NCI-H1105 (cell line): ENCODE measurements around the gene PKNOX1.
A peak's percentile ranks its signal among the peaks of the same experiment; 100 is the strongest.
"Not testable (repeated sequence)": the region's sequence is repeated elsewhere in the genome, so short reads cannot be mapped to it uniquely, and the experiment has no call there.

ENCODE experiments used
- DNase-seq: peaks from one replicate; lab custom pipeline; 2025; lab: John Stamatoyannopoulos, UW

Gene PKNOX1

DNA sequence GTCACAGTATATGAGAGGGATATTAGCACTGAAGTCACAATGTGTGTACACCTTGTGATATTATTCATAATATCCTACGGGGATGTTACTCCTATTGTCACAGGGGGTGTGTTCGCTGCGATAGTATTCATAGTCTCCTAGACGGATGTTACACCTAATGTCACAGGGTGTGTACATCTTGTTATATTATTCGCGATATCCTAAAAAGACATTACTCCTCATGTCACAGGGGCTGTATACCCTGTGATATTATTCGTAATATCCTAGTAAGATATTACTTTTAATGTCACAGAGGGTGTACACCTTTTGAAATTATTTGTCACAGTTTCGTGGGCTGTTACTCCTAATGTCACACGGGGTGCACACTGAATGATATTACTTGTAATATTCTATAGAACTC is 23.2 kb upstream of the PKNOX1 start:
- not testable (repeated sequence) for DNase-seq

DNA sequence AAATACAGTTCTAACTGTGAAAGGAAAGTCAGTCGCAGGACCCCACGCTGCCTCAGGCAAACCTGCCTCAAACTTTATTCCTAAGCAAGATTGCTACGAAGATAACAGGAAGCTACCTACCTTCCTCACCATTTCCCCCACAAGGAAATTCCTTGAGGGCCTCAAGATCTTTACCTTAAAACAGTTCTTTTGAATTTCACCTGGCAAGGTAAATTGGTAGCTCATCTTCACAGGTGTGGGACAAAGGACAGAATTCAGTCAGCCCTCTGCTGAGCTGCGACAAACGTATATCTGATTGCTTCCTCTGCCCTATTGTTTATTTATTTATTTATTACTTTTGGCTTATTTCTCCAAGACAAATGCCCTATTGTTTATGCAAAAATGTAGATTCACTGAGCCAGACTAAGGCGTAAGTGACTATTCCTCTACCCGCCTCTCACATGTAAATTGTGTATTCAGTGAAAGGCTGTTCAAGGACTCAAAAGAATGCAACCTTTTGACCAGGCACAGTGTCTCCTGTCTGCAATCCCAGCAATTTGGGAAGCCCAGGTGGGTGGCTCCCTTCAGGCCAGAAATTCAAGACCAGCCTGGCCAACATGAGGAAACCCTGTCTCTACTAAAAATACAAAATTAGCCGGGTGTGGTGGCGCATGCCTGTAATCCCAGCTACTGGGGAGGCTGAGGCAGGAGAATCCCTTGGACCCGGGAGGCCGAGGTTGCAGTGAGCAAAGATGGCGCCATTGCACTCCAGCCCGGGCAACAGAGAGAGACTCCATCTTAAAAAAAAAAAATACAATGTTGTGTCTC is 17.3 kb upstream of the PKNOX1 start:
- DNase-seq = no peak

DNA sequence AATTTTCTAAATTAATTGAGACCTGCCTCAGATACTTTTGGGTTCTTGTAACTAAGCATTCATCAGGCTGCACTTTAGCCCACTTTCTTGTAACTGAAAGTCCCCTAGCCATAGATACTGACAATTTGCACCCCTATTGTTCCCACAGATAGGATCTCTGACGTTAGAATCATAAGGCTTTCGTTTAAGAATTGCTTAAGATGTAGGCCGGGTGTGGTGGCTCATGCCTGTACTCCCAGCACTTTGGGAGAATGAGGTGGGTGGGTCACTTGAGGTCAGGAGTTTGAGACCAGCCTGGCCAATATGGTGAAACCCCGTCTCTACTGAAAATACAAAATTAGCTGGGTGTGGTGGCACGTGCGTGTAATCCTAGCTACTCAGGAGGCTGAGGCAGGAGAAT is 16.2 kb upstream of the PKNOX1 start:
- DNase-seq = not testable (repeated sequence)

DNA sequence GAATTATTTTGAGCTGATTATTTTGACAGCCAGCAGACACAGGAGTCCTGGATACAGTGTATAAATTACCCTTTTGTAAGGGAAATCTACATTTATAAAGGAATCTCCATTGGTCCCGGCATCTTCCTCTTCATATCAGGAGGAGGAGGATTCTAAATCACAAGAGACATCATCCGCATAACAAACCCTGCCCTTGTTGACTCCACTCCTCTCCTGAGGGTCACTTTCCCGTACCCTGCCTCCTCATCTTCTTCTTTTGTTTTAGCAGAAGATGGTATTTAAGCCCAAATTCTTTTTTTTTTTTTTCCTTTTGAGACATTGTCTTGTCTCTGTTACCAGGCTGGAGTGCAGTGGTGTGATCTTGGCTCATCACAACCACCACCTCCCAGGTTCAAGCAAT is 14.6 kb upstream of the PKNOX1 start:
- no peak for DNase-seq

DNA sequence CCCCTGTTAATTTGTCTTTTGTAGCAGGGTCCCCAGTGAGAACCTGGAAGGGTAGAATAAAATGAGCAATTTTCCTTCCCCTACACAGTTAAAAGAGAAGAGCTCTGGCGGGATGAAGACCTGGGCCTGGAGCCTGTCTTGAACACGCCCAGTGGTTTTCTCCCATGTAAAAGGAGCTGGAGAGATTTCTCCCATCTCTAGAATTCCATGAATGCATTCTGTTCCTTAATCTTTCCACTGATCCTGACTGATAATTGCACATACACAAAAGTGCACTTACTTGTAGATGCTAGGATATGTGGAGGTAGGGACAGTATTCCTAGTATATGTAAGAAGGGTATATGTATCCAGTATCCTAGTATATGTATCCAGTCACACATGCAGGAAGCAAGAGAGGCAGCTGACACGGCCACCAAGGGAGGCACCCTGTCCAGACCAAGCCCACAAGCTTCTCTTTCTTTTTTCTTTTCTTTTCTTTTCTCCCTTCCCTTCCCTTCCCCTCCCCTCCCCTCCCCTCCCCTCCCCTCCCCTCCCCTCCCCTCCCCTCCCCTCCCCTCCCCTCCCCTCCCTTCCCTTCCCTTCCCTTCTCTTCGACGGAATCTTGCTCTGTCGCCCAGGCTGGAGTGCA is 11.9 kb upstream of the PKNOX1 start:
- DNase-seq = no peak

DNA sequence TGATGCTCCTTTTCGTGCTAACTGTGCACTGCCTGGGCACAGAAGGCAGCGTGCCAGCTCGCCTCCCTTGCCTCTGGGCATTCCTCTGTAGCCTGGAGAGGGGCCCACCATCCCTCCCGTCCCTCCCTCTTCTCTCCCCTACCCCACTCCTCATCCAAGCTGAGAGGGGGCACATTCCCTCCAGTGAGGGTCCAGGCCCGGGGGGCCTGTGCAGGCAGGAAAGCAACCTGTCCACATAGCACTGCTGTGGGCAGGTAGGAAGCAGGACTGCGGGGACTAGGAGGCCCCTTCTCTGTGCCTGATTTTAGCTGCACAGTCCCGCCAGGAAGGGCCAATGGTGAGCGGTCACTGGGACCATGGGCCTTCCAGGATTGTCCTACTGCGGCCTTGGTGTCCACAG is 10.3 kb upstream of the PKNOX1 start:
- no peak for DNase-seq

DNA sequence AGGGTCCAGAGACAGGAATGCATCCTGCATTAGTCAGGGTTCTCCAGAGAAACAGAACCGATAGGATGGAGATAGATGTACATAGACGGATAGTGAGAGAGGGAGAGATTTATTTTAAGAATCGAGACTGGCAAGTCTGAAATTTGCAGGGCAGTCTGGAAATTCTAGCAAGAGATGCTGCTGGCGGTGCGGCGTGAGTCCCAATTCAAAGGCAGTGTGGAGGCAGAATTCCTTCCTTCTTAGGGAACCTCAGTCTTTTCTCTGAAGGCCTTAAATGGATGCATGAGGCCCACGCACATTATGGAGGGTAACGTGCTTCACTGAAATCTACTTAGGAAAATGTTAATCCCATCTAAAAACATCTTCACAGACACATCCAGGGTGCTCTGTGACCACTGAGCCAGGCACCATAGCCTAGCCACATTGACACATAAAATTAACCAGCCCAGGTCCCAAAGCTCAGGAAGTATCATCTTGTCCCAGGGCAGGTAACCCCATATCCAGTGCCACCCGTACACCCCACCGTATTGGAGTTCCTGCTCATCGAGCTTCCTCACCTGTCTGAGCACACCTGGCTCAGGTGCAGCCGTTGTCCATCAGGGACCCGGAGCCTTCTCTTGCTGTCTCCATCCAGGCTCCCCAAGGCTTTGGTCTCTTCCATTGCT is 9.7 kb upstream of the PKNOX1 start:
- DNase-seq = no peak

DNA sequence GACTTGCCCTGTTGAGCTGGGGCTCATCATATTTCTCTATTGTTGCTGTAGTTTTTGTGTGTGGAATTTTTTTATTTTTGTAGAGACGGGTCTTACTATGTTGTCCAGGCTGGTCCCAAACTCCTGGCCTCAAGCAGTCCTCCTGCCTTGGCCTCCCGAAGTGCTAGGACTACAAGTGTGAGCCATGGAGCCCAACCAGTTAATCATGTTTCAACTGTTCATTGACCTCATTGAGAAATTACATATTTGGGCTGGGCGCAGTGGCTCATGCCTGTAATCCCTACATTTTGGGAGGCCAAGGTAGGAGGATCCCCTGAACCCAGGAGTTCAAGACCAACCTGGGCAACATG is 9.2 kb upstream of the PKNOX1 start:
- DNase-seq = no peak

DNA sequence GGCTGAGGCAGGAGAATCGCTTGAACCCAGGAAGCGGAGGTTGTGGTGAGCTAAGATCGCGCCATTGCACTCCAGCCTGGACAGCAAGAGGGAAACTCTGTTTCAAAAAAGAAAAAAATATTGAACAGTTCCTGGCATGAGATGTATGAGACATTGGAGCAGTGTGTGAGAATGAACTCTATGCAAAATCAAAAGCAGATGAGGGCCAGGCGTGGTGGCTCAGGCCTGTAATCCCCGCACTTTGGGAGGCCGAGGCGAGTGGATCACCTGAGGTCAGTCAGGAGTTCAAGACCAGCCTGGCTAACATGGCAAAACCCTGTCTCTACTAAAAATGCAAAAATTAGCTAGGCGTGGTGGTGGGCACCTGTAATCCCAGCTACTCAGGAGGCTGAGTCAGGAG is 6.7 kb upstream of the PKNOX1 start:
- DNase-seq = not testable (repeated sequence)

DNA sequence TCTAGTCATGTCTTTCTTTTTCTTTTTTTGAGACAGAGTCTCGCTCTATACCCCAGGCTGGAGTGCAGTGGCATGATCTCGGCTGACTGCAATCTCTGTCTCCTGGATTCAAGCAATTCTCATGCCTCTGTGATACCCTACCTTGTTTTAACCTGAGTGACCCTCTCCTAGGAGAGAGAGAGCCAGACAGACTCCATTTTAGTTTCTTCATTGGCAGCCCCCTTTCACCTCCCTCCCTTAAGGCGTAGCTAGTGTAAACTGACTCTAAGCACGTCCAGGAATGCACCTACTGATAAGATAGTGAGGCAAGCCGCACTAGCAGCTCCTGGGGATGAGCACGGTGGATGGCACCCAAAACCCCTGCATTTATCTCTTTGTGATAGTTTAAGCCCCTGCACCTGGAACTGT is 5.2 kb upstream of the PKNOX1 start:
- DNase-seq = no peak

DNA sequence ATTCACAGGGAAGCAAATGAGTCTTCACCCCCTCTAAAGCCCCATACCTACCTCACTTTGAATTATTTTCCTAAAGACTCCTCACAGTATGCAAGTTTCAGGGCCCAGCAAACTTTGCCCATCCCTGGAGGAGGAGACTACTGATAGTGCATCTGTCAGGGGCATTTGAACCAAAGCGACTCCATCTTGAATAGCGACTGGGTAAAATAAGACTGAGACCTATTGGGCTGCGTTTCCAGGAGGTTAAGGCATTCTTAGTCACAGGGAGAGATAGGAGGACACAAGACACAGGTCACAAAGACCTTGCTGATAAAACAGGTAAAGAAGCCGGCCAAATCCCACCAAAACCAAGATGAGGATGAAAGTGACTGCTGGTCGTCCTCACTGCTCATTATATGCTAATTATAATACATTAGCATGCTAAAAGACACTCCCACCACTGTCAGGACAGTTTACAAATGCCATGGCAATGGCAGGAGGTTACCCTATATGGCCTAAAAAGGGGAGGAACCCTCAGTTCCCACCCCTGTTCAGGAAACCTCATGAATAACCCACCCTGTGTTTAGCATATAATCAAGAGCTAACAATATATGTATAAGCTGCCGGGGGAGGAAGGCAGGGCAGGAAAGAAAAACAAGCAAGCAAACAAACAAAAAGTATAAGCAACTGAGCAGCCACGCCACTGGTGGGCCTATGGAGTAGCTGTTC is 3.3 kb upstream of the PKNOX1 start:
- no peak for DNase-seq

DNA sequence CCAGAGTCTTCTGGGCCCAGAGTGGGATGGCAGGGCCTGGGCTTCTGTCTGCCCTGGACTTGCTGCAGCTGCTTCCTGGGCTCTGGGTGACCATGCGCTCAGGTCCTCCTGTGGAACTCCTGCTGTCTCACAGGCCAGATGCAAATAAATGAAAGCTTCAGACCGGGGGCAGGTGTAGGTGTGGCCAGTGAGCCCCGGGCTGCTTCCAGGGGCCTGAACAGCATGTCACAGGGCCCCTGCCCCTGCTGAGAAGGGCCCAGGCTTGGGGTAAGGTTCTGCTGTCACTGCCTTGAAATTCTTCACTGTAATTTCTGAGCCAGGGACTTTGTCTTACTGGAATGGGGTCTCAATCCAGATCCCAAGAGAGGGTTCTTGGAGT is 2.5 kb upstream of the PKNOX1 start:
- DNase-seq = no peak

DNA sequence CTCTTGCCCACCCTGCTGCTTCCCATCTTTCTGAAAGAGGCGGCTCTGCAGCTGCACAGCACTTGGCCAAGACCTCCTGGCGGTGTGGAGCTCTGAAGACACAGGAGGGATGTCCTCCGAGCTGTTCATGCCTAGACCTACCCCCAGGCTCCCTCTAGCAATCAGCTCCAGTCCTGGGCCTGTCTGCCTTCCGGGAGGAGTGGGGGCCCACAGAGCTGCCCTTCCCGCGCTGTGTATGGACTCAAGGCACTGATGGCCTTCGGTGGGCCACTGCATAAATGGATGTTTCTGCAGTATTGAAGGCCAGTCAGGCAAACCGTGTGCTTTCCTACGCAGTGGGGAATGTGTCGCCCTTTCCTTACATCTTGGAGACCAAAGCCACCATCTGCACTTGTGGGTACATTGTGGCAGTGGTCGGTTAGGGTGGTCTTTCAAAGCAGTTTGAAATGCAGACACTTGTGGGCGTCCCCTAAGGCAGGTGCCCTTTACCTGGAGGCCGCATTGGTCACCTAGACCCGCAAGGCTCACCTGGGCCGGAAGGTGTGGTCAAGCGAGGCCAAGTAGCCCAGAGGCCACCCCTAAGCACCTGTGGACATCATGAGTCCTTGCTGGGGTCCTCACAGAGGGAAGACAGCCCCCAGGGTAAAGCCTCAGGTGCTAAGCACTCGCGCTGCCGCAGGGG is 912 bp upstream of the PKNOX1 start:
- no peak for DNase-seq

DNA sequence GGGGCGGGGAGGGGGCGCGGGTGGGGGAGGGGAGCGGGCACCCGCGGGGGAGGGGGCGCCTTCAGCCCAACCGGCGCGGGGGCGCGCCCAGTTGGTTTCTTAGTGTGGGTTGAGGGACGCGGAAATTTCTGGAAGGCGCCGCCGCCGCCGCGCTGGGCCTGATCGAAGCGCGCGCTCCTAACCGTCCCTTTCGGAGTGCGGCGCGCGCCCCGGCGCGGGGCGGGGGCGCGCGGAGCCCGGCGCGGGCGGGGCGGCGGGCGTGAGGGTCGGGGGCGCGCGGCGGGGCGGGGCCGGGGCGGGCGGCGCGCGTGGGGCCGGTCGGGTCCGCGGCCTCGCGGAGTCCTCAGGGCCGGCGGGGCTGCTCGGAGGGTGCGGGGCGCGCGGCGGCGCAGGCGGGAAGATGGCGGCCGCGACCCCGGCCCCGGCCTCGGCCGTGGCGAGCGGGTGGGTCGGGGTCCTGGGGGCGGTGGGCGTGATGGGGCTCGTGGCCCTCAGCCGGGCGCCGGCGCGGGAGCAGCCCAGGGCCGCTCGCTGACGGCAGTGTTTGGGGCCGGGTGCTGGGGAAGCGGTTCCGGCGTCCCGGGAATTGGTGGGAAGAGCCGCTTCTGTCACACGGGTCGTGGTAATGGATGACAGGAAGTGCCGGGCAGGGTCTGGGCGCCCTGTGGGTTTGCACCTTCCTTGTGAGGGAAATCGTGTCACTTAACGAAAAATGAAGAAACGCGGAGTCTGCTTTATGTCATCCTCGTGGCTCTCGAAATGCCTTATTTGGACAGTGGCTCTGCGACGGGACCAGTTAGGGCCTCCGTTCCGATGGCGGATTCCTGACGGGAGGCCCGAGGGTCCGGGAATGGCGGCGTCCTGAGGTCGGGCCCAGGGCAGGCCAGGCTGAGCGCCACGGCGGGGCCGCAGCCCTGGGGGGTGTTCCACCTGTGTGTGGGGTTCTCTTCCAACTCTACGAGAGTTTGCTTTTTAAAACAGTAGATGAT is 764 bp downstream of the PKNOX1 start:
- DNase-seq = peak; percentile 66

DNA sequence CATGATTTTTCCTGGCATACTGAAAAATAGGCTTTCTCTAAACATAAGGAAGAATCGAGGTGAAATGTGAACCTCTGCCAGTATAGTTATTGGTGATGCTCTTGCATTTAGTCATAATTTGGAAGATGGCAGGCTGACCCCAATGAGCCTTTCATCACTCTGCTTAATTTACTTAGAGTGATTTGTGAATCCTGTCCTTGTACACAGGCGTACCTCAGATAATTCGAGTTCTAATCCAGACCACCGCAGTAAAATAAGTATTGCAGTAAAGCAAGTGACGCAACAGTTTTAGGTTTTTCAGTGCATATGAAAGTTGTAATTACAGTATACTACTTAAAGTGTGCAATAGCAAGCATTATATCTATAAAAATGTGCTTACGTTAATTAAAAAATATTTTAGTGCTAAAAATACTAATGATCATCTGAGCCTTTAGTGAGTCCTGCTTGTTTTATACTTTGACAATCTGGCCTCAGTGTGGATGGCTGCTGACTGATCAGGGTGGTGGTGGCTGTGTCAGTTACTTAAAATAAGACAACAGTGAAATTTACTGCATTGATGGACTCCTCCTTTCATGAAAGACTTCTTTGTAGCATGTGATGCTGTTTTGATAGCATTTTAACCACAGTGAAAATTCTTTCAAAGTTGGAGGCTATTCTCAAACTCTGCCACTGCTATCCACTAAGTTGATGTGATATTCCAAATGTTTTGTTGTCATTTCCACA is 1.7 kb downstream of the PKNOX1 start:
- no peak for DNase-seq

DNA sequence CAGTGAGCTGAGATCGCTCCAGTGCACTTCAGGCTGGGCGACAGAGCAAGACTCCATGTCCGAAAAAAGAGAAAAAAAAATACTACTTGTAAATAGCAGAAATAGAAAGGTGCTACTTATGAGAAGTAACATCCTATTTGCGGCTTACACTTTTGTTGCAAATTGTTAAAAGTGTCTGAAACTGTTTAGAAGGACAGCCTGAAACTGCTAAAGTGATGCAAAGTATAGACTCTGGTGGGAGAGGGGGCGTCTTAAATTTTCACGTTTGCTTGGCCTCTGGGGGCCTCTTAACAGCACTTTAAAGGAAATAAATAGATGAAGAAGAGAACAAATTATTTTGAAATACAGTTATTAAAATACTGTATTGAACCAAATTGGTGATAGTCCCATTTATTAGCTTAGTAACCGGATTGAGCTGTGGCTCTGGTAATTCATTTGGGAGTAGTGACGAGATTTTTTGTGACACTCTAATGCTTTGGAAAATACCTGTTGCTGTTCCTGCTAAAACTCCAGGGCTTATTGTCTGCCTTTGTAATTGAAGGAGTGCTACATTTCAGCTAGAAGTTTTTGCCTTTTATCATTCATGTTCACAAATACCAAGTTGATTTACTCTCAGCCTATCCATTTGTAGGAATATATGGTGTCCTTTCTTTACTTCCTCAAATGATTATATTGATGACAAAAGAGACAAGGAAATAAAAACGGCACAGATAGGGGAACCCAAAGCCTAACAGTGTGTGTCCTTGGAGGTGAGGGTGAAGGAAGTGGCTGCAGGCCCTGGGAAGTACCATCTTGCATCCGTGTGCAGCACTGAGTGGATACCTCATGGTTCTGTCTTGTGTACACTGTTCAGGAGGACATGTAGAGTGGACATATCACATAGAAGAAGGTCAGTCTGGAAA is 6.2 kb downstream of the PKNOX1 start:
- no peak for DNase-seq

DNA sequence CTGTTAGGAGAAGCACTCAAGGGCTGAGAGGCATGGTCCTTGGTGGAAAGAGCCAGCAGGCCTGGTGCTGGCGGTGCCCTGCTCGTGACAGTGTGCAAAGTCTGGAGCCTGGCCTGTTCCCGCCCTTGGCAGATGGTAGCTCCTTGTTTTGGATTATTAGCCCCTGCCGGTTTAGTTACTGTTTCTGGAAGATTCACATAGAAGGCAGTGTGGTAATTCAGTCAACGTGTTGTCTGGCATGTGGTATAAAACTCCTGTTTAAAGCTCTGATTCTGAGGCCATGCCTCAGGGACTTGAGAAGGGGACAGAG is 6.8 kb downstream of the PKNOX1 start:
- DNase-seq = no peak

DNA sequence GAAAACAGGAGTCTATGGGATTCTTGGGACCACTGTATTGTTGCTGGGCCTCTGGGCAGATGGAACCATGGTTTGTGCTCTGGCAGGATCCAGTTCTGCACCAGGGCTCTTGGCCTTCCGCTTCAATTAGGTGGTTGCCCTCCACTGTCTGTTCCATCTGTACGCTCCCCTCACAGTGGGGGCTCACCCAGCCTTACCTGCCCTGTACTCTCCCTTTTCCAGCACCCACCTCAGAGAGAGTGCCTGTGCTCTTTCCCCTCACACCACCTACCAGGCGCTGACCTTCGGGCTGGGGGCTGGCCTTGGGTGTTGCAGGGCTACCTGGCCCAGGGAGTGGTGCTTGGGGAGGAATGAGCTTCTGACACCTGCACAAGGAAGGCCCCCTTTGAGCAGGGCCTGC is 7.5 kb downstream of the PKNOX1 start:
- no peak for DNase-seq

DNA sequence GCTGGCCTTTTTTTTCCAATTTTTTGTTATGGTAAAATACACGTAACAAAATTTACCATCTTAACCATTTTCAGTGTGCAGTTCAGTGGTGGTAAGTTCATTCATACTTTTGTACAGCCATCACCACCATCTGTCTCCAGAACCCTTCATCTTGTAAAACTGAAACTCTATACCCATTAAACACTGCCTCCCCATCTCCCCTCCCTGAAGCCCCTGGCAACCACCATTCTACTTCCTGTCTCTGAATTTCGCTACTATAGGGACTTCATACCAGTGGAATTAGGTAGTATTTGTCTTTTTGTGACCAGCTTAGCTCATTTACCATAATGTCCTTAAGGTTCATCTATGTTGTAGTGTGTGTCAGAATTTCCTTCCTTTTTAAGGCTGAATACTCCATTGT is 8.7 kb downstream of the PKNOX1 start:
- DNase-seq = no peak
